Stomach (tissue), 4 donors: ENCODE data around the gene PSMD14.

ENCODE experiments used
- CTCF ChIP-seq, 7 experiments: fragments of 450-650 bp in 4 of 7; fragments of 200-600 bp in 3 of 7; sonication (generic) in 3 of 7; IDR thresholded peaks; one replicate each; pipeline ENCODE4 v1.5.1; 2016 to 2019; ENCODE audit warnings: antibody characterized with exemption in 7 of 7, control low read depth in 2 of 7, mild to moderate bottlenecking in 1 of 7
- POLR2A ChIP-seq, 4 donors: fragments of 450-650 bp; IDR thresholded peaks; one replicate each; pipeline ENCODE4 v1.6.1; 2016; ENCODE audit warnings: antibody characterized with exemption in 4 of 4, control low read depth in 2 of 4, mild to moderate bottlenecking in 1 of 4, moderate library complexity in 1 of 4
- POLR2AphosphoS5 ChIP-seq, 3 donors: sonication (generic); formaldehyde crosslinking; IDR thresholded peaks; one replicate each; pipeline ENCODE4 v1.6.1; 2016; ENCODE audit warnings: antibody characterized with exemption in 3 of 3

DNA sequence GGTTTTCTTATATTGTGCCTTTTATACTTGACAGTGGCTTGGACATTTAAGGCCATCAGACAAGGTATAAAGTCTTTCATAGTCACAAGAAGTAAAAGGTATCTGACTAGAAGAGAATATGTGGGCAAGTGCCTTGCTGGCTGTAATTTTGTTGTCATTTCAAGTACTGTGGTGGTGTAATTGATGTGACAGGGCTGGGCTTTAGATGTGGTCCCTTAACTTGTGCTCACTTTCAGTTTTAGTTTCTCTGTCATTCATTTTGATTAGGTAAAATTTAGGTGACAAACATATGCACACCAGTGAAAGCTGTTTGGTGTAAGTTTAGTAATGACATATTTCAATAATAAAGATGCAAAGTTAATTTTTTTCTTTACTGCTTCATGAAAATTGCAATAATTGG is 76.6 kb downstream of the PSMD14 start:
- TF ChIP-seq CTCF (IDR thresholded peaks at IDR 0.05) (no peak), POLR2A (IDR thresholded peaks at IDR 0.05) (no peak), POLR2AphosphoS5 (IDR thresholded peaks at IDR 0.05) (no peak)
